Osteocyte (in vitro differentiated cells): ENCODE results near the gene HES3. TPM values are rescaled to one million over a fixed set of nuclear protein-coding genes. Genes with fewer than 3 reads are reported as not detected.
A peak's percentile ranks its signal among the peaks of the same experiment; 100 is the strongest.

Source experiments
- DNase-seq: peaks from one replicate; pipeline ENCODE4 v3.0.0; 2021; ENCODE audit warnings: mixed read lengths; ENCODE audit not compliant: unreplicated experiment; ENCODE audit errors: extremely low spot score
- H3K27ac Mint-ChIP-seq: one replicate; pipeline ENCODE4 v1.8.0; 2021; ENCODE audit warnings: mild to moderate bottlenecking, mixed read lengths; ENCODE audit not compliant: unreplicated experiment
- H3K27me3 Mint-ChIP-seq: one replicate; pipeline ENCODE4 v1.8.0; 2021; ENCODE audit warnings: mixed read lengths; ENCODE audit not compliant: unreplicated experiment
- H3K36me3 Mint-ChIP-seq: one replicate; pipeline ENCODE4 v1.8.0; 2021; ENCODE audit warnings: mixed read lengths; ENCODE audit not compliant: unreplicated experiment
- H3K4me1 Mint-ChIP-seq: one replicate; pipeline ENCODE4 v1.8.0; 2021; ENCODE audit warnings: mixed read lengths; ENCODE audit not compliant: unreplicated experiment
- H3K4me3 Mint-ChIP-seq: one replicate; pipeline ENCODE4 v1.8.0; 2021; ENCODE audit warnings: mild to moderate bottlenecking, moderate library complexity, mixed read lengths; ENCODE audit not compliant: unreplicated experiment
- H3K9me3 Mint-ChIP-seq: one replicate; pipeline ENCODE4 v1.8.0; 2021; ENCODE audit warnings: mixed read lengths; ENCODE audit not compliant: unreplicated experiment
- CTCF ChIP-seq: fragments of 200-600 bp; sonication (generic); IDR thresholded peaks from 2 replicates; pipeline ENCODE4 v1.5.0; 2021; ENCODE audit warnings: antibody characterized with exemption, mild to moderate bottlenecking, moderate library complexity
- total RNA-seq: library from RNA; stranded (reverse); gene quantifications from 2 replicates; pipeline ENCODE4 v1.2.1, GENCODE V29; 2021

The HES3 gene
- total RNA-seq, 1 donor from 2014 or later, result not detected

GRCh38 chr1:6239950-6240768, 3.8 kb upstream of the HES3 start:
- Mint-ChIP-seq H3K9me3 (no peaks in the 10 kb centered on the region), H3K4me1 (peaks cover 7% of the 10 kb centered on the region), H3K27ac (no peak overlapping the region), H3K36me3 (no peaks in the 10 kb centered on the region), H3K4me3 (no peak overlapping the region), H3K27me3 (peaks cover 42% of the 10 kb centered on the region)
- no peak for DNase-seq
- no peak for TF ChIP-seq CTCF

GRCh38 chr1:6241107-6241886, 2.7 kb upstream of the HES3 start:
- DNase-seq, result no peak
- TF ChIP-seq CTCF, result no peak
- peaks cover 10% of the 10 kb centered on the region for H3K4me1 Mint-ChIP-seq
- peaks cover 42% of the 10 kb centered on the region for H3K27me3 Mint-ChIP-seq
- H3K27ac Mint-ChIP-seq, result no peak overlapping the region
- no peaks in the 10 kb centered on the region for H3K36me3 Mint-ChIP-seq
- H3K4me3 Mint-ChIP-seq, result peak overlapping the region; percentile 44
- H3K9me3 Mint-ChIP-seq, result no peaks in the 10 kb centered on the region

GRCh38 chr1:6241887-6242740, 1.9 kb upstream of the HES3 start:
- Mint-ChIP-seq H3K36me3 (no peaks in the 10 kb centered on the region), H3K27me3 (peaks cover 46% of the 10 kb centered on the region), H3K4me1 (peaks cover 16% of the 10 kb centered on the region), H3K9me3 (no peaks in the 10 kb centered on the region), H3K27ac (no peak overlapping the region), H3K4me3 (no peak overlapping the region)
- no peak for DNase-seq
- no peak for TF ChIP-seq CTCF

GRCh38 chr1:6243053-6243834, 735 bp upstream of the HES3 start:
- no peaks in the 10 kb centered on the region for H3K9me3 Mint-ChIP-seq
- no peak for DNase-seq
- TF ChIP-seq CTCF, result no peak
- H3K27me3 Mint-ChIP-seq, result peaks cover 49% of the 10 kb centered on the region
- H3K4me1 Mint-ChIP-seq, result peaks cover 16% of the 10 kb centered on the region
- H3K36me3 Mint-ChIP-seq, result no peaks in the 10 kb centered on the region
- no peak overlapping the region for H3K27ac Mint-ChIP-seq
- H3K4me3 Mint-ChIP-seq, result no peak overlapping the region
